ENCODE results near the gene SCAPER. TPM values are rescaled to one million over a fixed set of nuclear protein-coding genes. Genes with fewer than 3 reads are reported as not detected.
A peak's percentile ranks its signal among the peaks of the same experiment; 100 is the strongest.
"Not testable (repeated sequence)": the region's sequence is repeated elsewhere in the genome, so short reads cannot be mapped to it uniquely, and the experiment has no call there.

SCAPER gene
- total RNA-seq, 1 experiment from 2014 or later: 7.4 TPM

- Histone ChIP-seq H3T11ph (ENCODE audit: low read length) (no peak overlapping the region), H2BK5ac (ENCODE audit: insufficient read length, low read length) (no peak overlapping the region), H3K27ac (ENCODE audit: insufficient read length, low read depth, low read length) (no peak overlapping the region), H4K91ac (ENCODE audit: insufficient read length, low read depth, low read length) (no peak overlapping the region), H3K4ac (ENCODE audit: low read depth, low read length) (no peak overlapping the region), H2BK120ac (ENCODE audit: low read depth, low read length, poor library complexity, severe bottlenecking) (no peak overlapping the region), H3K23ac (ENCODE audit: insufficient read length, low read depth, low read length) (no peak overlapping the region), H3K79me2 (ENCODE audit: insufficient read depth, low read length) (no peaks in the 10 kb centered on the region), H2BK12ac (ENCODE audit: insufficient read length, low read depth, low read length) (no peak overlapping the region), H2AK5ac (ENCODE audit: insufficient read length, low read length) (no peak overlapping the region), H3K18ac (ENCODE audit: insufficient read length, low read depth, low read length) (no peak overlapping the region), H3K4me2 (ENCODE audit: insufficient read depth, insufficient read length, low read length) (no peak overlapping the region), H3K79me1 (ENCODE audit: insufficient read depth, low read depth, low read length, poor library complexity, severe bottlenecking) (no peaks in the 10 kb centered on the region), H3K27me3 (ENCODE audit: insufficient read depth, low read length) (no peaks in the 10 kb centered on the region), H3K9me3 (ENCODE audit: control insufficient read depth, low read depth, low read length) (no peaks in the 10 kb centered on the region), H4K20me1 (ENCODE audit: control insufficient read depth, insufficient read depth, insufficient read length) (no peaks in the 10 kb centered on the region), H3K56ac (ENCODE audit: insufficient read length, low read depth, low read length) (no peak overlapping the region), H4K8ac (replicated peaks; ENCODE audit: insufficient read length, low read depth, low read length) (no peak overlapping the region), H2BK15ac (ENCODE audit: low read depth, low read length) (no peak overlapping the region), H3K14ac (ENCODE audit: insufficient read depth, low read length) (no peak overlapping the region), H2AFZ (ENCODE audit: low read length) (no peak overlapping the region), H4K5ac (ENCODE audit: insufficient read length, low read depth, low read length) (no peak overlapping the region), H2BK20ac (ENCODE audit: low read depth, low read length, poor library complexity, severe bottlenecking) (no peak overlapping the region), H3K4me1 (ENCODE audit: insufficient read depth, low read length) (no peaks in the 10 kb centered on the region; the same call in 1 of the 2 replicates), H3K9ac (ENCODE audit: extremely low read depth, insufficient read length, low read length) (no peak overlapping the region), H3K23me2 (ENCODE audit: insufficient read length, low read depth, low read length, poor library complexity, severe bottlenecking) (no peaks in the 10 kb centered on the region)
- no peak overlapping the region for H3K4me3 Mint-ChIP-seq
- no peak for TF ChIP-seq CTCF (conservative IDR thresholded peaks at IDR 0.05)
- no peaks in the 10 kb centered on the region; the same call in 1 of the 2 replicates for H3K27me3 Mint-ChIP-seq (ENCODE audit: low read depth)
- WGBS (ENCODE audit: extremely low coverage, insufficient read length, low lambda C conversion rate): no CpG with 5 or more reads among the region's 2 CpGs
- peak overlapping the region in 1 of 3 experiments; percentile 46; a peak in 2 of 7 replicates for H3K27ac Mint-ChIP-seq
- no peaks in the 10 kb centered on the region for H3K9me3 Mint-ChIP-seq
- peaks cover 11 to 13% of the 10 kb centered on the region in 2 experiments for H3K4me1 Mint-ChIP-seq
- DNase-seq: no peak
- H3K36me3 Mint-ChIP-seq (ENCODE audit: insufficient read depth in 1 of 3, low read depth in 3 of 3): no peaks in the 10 kb centered on the region
Observed at GRCh38 chr15:76512971-76513370, 392.2 kb downstream of the SCAPER start.

GRCh38 chr15:76510663-76511062 is 394.5 kb downstream of the SCAPER start:
- not testable (repeated sequence) for DNase-seq; H3K36me3 Mint-ChIP-seq (ENCODE audit: insufficient read depth in 1 of 3, low read depth in 3 of 3); H2AK5ac ChIP-seq (ENCODE audit: insufficient read length, low read length); H3K4me2 ChIP-seq (ENCODE audit: insufficient read depth, insufficient read length, low read length); H3K9me3 ChIP-seq (ENCODE audit: control insufficient read depth, low read depth, low read length); H3K18ac ChIP-seq (ENCODE audit: insufficient read length, low read depth, low read length); H4K91ac ChIP-seq (ENCODE audit: insufficient read length, low read depth, low read length); H4K8ac ChIP-seq (replicated peaks; ENCODE audit: insufficient read length, low read depth, low read length); H2BK5ac ChIP-seq (ENCODE audit: insufficient read length, low read length); H3K14ac ChIP-seq (ENCODE audit: insufficient read depth, low read length); H2BK20ac ChIP-seq (ENCODE audit: low read depth, low read length, poor library complexity, severe bottlenecking); H2AFZ ChIP-seq (ENCODE audit: low read length); H2BK15ac ChIP-seq (ENCODE audit: low read depth, low read length); H3K27me3 Mint-ChIP-seq (ENCODE audit: low read depth); H2BK120ac ChIP-seq (ENCODE audit: low read depth, low read length, poor library complexity, severe bottlenecking); H3K27ac Mint-ChIP-seq; H3K79me1 ChIP-seq (ENCODE audit: insufficient read depth, low read depth, low read length, poor library complexity, severe bottlenecking); H4K5ac ChIP-seq (ENCODE audit: insufficient read length, low read depth, low read length); H2BK12ac ChIP-seq (ENCODE audit: insufficient read length, low read depth, low read length); H4K20me1 ChIP-seq (ENCODE audit: control insufficient read depth, insufficient read depth, insufficient read length); H3K79me2 ChIP-seq (ENCODE audit: insufficient read depth, low read length); H3K27ac ChIP-seq (ENCODE audit: insufficient read length, low read depth, low read length); H3T11ph ChIP-seq (ENCODE audit: low read length); H3K9ac ChIP-seq (ENCODE audit: extremely low read depth, insufficient read length, low read length); H3K9me3 Mint-ChIP-seq; H3K23me2 ChIP-seq (ENCODE audit: insufficient read length, low read depth, low read length, poor library complexity, severe bottlenecking); H3K4me1 ChIP-seq (ENCODE audit: insufficient read depth, low read length); H3K27me3 ChIP-seq (ENCODE audit: insufficient read depth, low read length); H3K23ac ChIP-seq (ENCODE audit: insufficient read length, low read depth, low read length); H3K4ac ChIP-seq (ENCODE audit: low read depth, low read length); H3K56ac ChIP-seq (ENCODE audit: insufficient read length, low read depth, low read length); H3K4me3 Mint-ChIP-seq
- WGBS (ENCODE audit: extremely low coverage, insufficient read length, low lambda C conversion rate): no CpG with 5 or more reads among the region's 10 CpGs
- peaks cover 7 to 11% of the 10 kb centered on the region in 2 experiments for H3K4me1 Mint-ChIP-seq

All from H9 (cell line).